Esophagus mucosa (tissue), 1 donor: ENCODE measurements around the gene ERBIN. TPM values are rescaled to one million over a fixed set of nuclear protein-coding genes. Genes with fewer than 3 reads are reported as not detected.
"Not testable (repeated sequence)": the region's sequence is repeated elsewhere in the genome, so short reads cannot be mapped to it uniquely, and the experiment has no call there.

Source experiments
- ATAC-seq: fragments of 200-7000 bp; cut with Tn5 transposase; one replicate; pipeline ENCODE4 v1.9.1; 2020
- total RNA-seq: library from RNA; stranded (reverse); gene quantifications from one replicate; pipeline ENCODE4 v1.2.4, GENCODE V29; 2023
- donor health status: DM: yes; HTN: yes; CAD: no.

ERBIN gene
- total RNA-seq, 1 donor from 2014 or later = 41.6 TPM

- ATAC-seq = no peak
Measured at GRCh38 chr5:65969539-65970393, 43.4 kb downstream of the ERBIN start.

- ATAC-seq = no peak
Measured at GRCh38 chr5:65970481-65971367, 44.3 kb downstream of the ERBIN start.

GRCh38 chr5:65971643-65972042 is 45.3 kb downstream of the ERBIN start:
- no peak for ATAC-seq

GRCh38 chr5:65972896-65973295 is 46.5 kb downstream of the ERBIN start:
- not testable (repeated sequence) for ATAC-seq

- ATAC-seq = no peak
Measured at GRCh38 chr5:65978251-65978650, 51.9 kb downstream of the ERBIN start.

GRCh38 chr5:65981548-65981947 is 55.2 kb downstream of the ERBIN start:
- no peak for ATAC-seq

GRCh38 chr5:65981969-65982619 is 55.7 kb downstream of the ERBIN start:
- ATAC-seq = no peak

GRCh38 chr5:65982635-65983034 is 56.3 kb downstream of the ERBIN start:
- ATAC-seq = no peak

- no peak for ATAC-seq
Measured at GRCh38 chr5:65984098-65984885, 57.9 kb downstream of the ERBIN start.

GRCh38 chr5:65986050-65986451 is 59.7 kb downstream of the ERBIN start:
- no peak for ATAC-seq

GRCh38 chr5:65986796-65987195 is 60.4 kb downstream of the ERBIN start:
- no peak for ATAC-seq

GRCh38 chr5:65987982-65988381 is 61.6 kb downstream of the ERBIN start:
- no peak for ATAC-seq

GRCh38 chr5:65989158-65989557 is 62.8 kb downstream of the ERBIN start:
- ATAC-seq = no peak

- no peak for ATAC-seq
Measured at GRCh38 chr5:65992630-65993029, 66.3 kb downstream of the ERBIN start.

GRCh38 chr5:65994117-65994786 is 67.9 kb downstream of the ERBIN start:
- no peak for ATAC-seq

- no peak for ATAC-seq
Measured at GRCh38 chr5:65999061-65999723, 72.8 kb downstream of the ERBIN start.

GRCh38 chr5:66001952-66002351 is 75.6 kb downstream of the ERBIN start:
- no peak for ATAC-seq

GRCh38 chr5:66002415-66002814 is 76.0 kb downstream of the ERBIN start:
- ATAC-seq = no peak

- no peak for ATAC-seq
Measured at GRCh38 chr5:66004216-66004615, 77.8 kb downstream of the ERBIN start.

GRCh38 chr5:66009277-66009676 is 82.9 kb downstream of the ERBIN start:
- ATAC-seq = no peak

GRCh38 chr5:66010476-66010875 is 84.1 kb downstream of the ERBIN start:
- no peak for ATAC-seq
